Mammary epithelial cell (primary cell): ENCODE data around the gene PRKCA.

Experiments
- CTCF ChIP-seq, 2 donors: IDR thresholded peaks in 1 of 2; conservative IDR thresholded peaks in 1 of 2; 2 replicates each; pipeline ENCODE4 v1.5.1; 2011 to 2012; ENCODE audit warnings: inconsistent platforms in 2 of 2, low read length in 2 of 2, mild to moderate bottlenecking in 2 of 2, control low read depth in 1 of 2, low read depth in 1 of 2; ENCODE audit not compliant: insufficient read depth in 1 of 2; ENCODE audit errors: extremely low read depth in 1 of 2
- EZH2 ChIP-seq: IDR thresholded peaks from 2 replicates; pipeline ENCODE4 v1.6.1; 2012; ENCODE audit warnings: low read length, inconsistent platforms, borderline replicate concordance

GRCh38 chr17:66535611-66536010 is 233.2 kb downstream of the PRKCA start:
- TF ChIP-seq EZH2 (no peak), CTCF (conservative IDR thresholded peaks at IDR 0.05 in 1 of 2, IDR thresholded peaks at IDR 0.05 in 1 of 2; ENCODE audit: extremely low read depth in 1 of 2, insufficient read depth in 1 of 2, low read depth in 1 of 2, low read length in 2 of 2) (no peak)
